H9 (cell line): ENCODE measurements around the gene CDH24. TPM values are rescaled to one million over a fixed set of nuclear protein-coding genes. Genes with fewer than 3 reads are reported as not detected.

ENCODE experiments used
- DNase-seq: peaks from one replicate; pipeline ENCODE4 v3.0.0-alpha.2; 2017
- H2AFZ ChIP-seq: one replicate; pipeline ENCODE4 v1.6.1; 2013; ENCODE audit warnings: mild to moderate bottlenecking, low read length, control low read depth, moderate library complexity
- H2AK5ac ChIP-seq: 2 replicates; pipeline ENCODE4 v1.6.1; 2013; ENCODE audit warnings: low read length, control low read depth, mixed read lengths; ENCODE audit not compliant: insufficient read length
- H2BK120ac ChIP-seq: one replicate; pipeline ENCODE4 v1.6.1; 2013; ENCODE audit warnings: low read depth, mild to moderate bottlenecking, low read length, control low read depth, inconsistent platforms; ENCODE audit not compliant: poor library complexity, severe bottlenecking
- H2BK12ac ChIP-seq: 2 replicates; pipeline ENCODE4 v1.6.1; 2013; ENCODE audit warnings: low read length, control low read depth, mixed read lengths, low read depth; ENCODE audit not compliant: insufficient read length
- H2BK15ac ChIP-seq: 2 replicates; pipeline ENCODE4 v1.6.1; 2013; ENCODE audit warnings: low read depth, low read length, control low read depth
- H2BK20ac ChIP-seq: one replicate; pipeline ENCODE4 v1.6.1; 2013; ENCODE audit warnings: low read depth, mild to moderate bottlenecking, low read length, control low read depth, inconsistent platforms; ENCODE audit not compliant: poor library complexity, severe bottlenecking
- H2BK5ac ChIP-seq: 2 replicates; pipeline ENCODE4 v1.6.1; 2013; ENCODE audit warnings: low read length, control low read depth, mixed read lengths; ENCODE audit not compliant: insufficient read length
- H3K14ac ChIP-seq: 2 replicates; pipeline ENCODE4 v1.6.1; 2013; ENCODE audit warnings: low read length, control low read depth; ENCODE audit not compliant: insufficient read depth
- H3K18ac ChIP-seq: 2 replicates; pipeline ENCODE4 v1.6.1; 2013; ENCODE audit warnings: low read depth, mild to moderate bottlenecking, mixed read lengths, low read length, control low read depth; ENCODE audit not compliant: insufficient read length
- H3K23ac ChIP-seq: 2 replicates; pipeline ENCODE4 v1.6.1; 2013; ENCODE audit warnings: low read length, control low read depth, mixed read lengths, low read depth; ENCODE audit not compliant: insufficient read length
- H3K23me2 ChIP-seq: 2 replicates; pipeline ENCODE4 v1.6.1; 2013; ENCODE audit warnings: low read depth, mild to moderate bottlenecking, mixed read lengths, low read length, control low read depth; ENCODE audit not compliant: insufficient read length, poor library complexity, severe bottlenecking
- H3K27ac ChIP-seq: 2 replicates; pipeline ENCODE4 v1.5.1; 2013; ENCODE audit warnings: low read length, control low read depth, mixed read lengths, low read depth; ENCODE audit not compliant: insufficient read length
- H3K27me3 ChIP-seq: 2 replicates; pipeline ENCODE4 v1.6.1; 2013; ENCODE audit warnings: low read length, control low read depth, inconsistent platforms; ENCODE audit not compliant: insufficient read depth
- H3K4ac ChIP-seq: 2 replicates; pipeline ENCODE4 v1.6.1; 2013; ENCODE audit warnings: low read depth, mild to moderate bottlenecking, control low read depth, inconsistent platforms, low read length, moderate library complexity
- H3K4me1 ChIP-seq: 2 replicates; pipeline ENCODE4 v1.6.1; 2013; ENCODE audit warnings: low read length, control low read depth, inconsistent platforms; ENCODE audit not compliant: insufficient read depth
- H3K4me2 ChIP-seq: 2 replicates; pipeline ENCODE4 v1.6.1; 2013; ENCODE audit warnings: low read length, control low read depth, mixed read lengths; ENCODE audit not compliant: insufficient read length, insufficient read depth
- H3K56ac ChIP-seq: 2 replicates; pipeline ENCODE4 v1.6.1; 2013; ENCODE audit warnings: low read depth, mild to moderate bottlenecking, mixed read lengths, low read length, control low read depth; ENCODE audit not compliant: insufficient read length
- H3K79me1 ChIP-seq: 2 replicates; pipeline ENCODE4 v1.6.1; 2013; ENCODE audit warnings: low read depth, mild to moderate bottlenecking, moderate library complexity, low read length, control low read depth, inconsistent platforms; ENCODE audit not compliant: insufficient read depth, poor library complexity, severe bottlenecking
- H3K79me2 ChIP-seq: 2 replicates; pipeline ENCODE4 v1.6.1; 2013; ENCODE audit warnings: low read length, control low read depth, inconsistent platforms; ENCODE audit not compliant: insufficient read depth
- H3K9ac ChIP-seq: 2 replicates; pipeline ENCODE4 v1.6.1; 2013; ENCODE audit warnings: low read length, control low read depth, mixed read lengths; ENCODE audit not compliant: insufficient read length; ENCODE audit errors: extremely low read depth
- H3K9me3 ChIP-seq: one replicate; pipeline ENCODE4 v1.6.1; 2013; ENCODE audit warnings: low read depth, low read length, inconsistent platforms; ENCODE audit not compliant: control insufficient read depth
- H3T11ph ChIP-seq: one replicate; pipeline ENCODE4 v1.6.1; 2013; ENCODE audit warnings: mild to moderate bottlenecking, low read length, control low read depth, inconsistent platforms
- H4K20me1 ChIP-seq: one replicate; pipeline ENCODE4 v1.6.1; 2013; ENCODE audit not compliant: control insufficient read depth, insufficient read length, insufficient read depth
- H4K5ac ChIP-seq: 2 replicates; pipeline ENCODE4 v1.6.1; 2013; ENCODE audit warnings: low read depth, mild to moderate bottlenecking, mixed read lengths, low read length, control low read depth; ENCODE audit not compliant: insufficient read length
- H4K8ac ChIP-seq: replicated peaks from 2 replicates; pipeline ENCODE4 v1.6.1; 2013; ENCODE audit warnings: low read length, control low read depth, mixed read lengths, low read depth; ENCODE audit not compliant: insufficient read length
- H4K91ac ChIP-seq: 2 replicates; pipeline ENCODE4 v1.6.1; 2013; ENCODE audit warnings: low read depth, mild to moderate bottlenecking, moderate library complexity, mixed read lengths, low read length, control low read depth; ENCODE audit not compliant: insufficient read length
- H3K27ac Mint-ChIP-seq, 3 experiments: 2 replicates in 2 of 3; 3 replicates in 1 of 3; pipeline ENCODE4 v1.8.0; 2020 to 2021; ENCODE audit warnings: mixed read lengths in 3 of 3, mild to moderate bottlenecking in 1 of 3, moderate library complexity in 1 of 3
- H3K27me3 Mint-ChIP-seq: 2 replicates; pipeline ENCODE4 v1.8.0; 2021; ENCODE audit warnings: low read depth, mild to moderate bottlenecking, moderate library complexity, mixed read lengths
- H3K36me3 Mint-ChIP-seq, 3 experiments: 2 replicates in 2 of 3; 3 replicates in 1 of 3; pipeline ENCODE4 v1.8.0; 2020 to 2021; ENCODE audit warnings: low read depth in 3 of 3, mixed read lengths in 3 of 3; ENCODE audit not compliant: insufficient read depth in 1 of 3
- H3K4me1 Mint-ChIP-seq, 2 experiments: 2 replicates each; pipeline ENCODE4 v1.8.0; 2020; ENCODE audit warnings: mixed read lengths in 2 of 2
- H3K4me3 Mint-ChIP-seq, 2 experiments: 2 replicates in 1 of 2; 3 replicates in 1 of 2; pipeline ENCODE4 v1.8.0; 2020 to 2021; ENCODE audit warnings: mild to moderate bottlenecking in 2 of 2, mixed read lengths in 2 of 2, moderate library complexity in 1 of 2
- H3K9me3 Mint-ChIP-seq, 2 experiments: 2 replicates in 1 of 2; 3 replicates in 1 of 2; pipeline ENCODE4 v1.8.0; 2020; ENCODE audit warnings: mild to moderate bottlenecking in 2 of 2, mixed read lengths in 2 of 2, moderate library complexity in 1 of 2
- WGBS: extraction: QIAGEN DNeasy Blood & Tissue Kit; methylation state at CpG from one replicate; pipeline ENCODE4 v1.1.7; 2013; ENCODE audit warnings: missing lambda C conversion rate, low lambda C conversion rate, mixed read lengths; ENCODE audit not compliant: insufficient read length; ENCODE audit errors: extremely low coverage; 5-methylcytosine and 5-hydroxymethylcytosine counted together
- total RNA-seq: library from RNA; stranded (reverse); gene quantifications from 2 replicates; pipeline ENCODE4 v1.2.1, GENCODE V29; 2021
- TF ChIP-seq, protein P1 (sequence below): fragments of 200-600 bp; sonication (generic); conservative IDR thresholded peaks from 3 replicates; pipeline ENCODE4 v1.8.0; 2021; ENCODE audit warnings: antibody characterized with exemption, mild to moderate bottlenecking

CDH24 gene
- total RNA-seq, 1 experiment from 2014 or later = 16.7 TPM

DNA sequence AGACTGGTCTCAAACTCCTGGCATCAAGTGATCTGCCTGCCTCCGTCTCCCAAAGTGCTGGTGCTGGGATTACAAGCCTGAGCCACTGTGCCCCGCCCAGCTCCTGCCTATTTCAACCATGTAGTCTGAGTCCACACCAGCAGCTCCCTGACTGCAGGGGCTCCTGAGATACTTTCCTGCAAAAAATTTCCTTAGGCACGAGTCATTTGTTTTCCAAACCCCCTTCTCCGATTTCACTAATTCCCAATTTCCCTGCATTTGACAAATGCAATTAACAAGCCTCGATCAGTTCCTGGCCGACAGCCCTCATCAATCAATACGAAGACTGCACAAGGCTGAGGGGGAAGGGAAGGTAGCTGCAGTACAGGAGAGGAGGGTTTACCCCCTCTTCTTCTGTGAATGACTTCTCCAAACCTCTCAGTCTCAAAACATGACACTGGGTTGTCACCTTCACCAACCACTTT lies 32.7 kb downstream of the CDH24 start:
- Histone ChIP-seq H2BK12ac (no peak overlapping the region), H2AK5ac (no peak overlapping the region), H3T11ph (no peak overlapping the region), H4K8ac (no peak overlapping the region), H3K4me1 (no peaks in the 10 kb centered on the region), H2BK20ac (no peak overlapping the region), H3K23ac (no peak overlapping the region), H4K5ac (no peak overlapping the region), H3K27me3 (no peaks in the 10 kb centered on the region), H2AFZ (no peak overlapping the region), H3K9ac (no peak overlapping the region), H2BK15ac (no peak overlapping the region), H3K56ac (no peak overlapping the region), H3K9me3 (no peaks in the 10 kb centered on the region), H3K14ac (no peak overlapping the region), H3K27ac (no peak overlapping the region), H3K4ac (no peak overlapping the region), H3K79me2 (no peaks in the 10 kb centered on the region), H3K4me2 (no peak overlapping the region), H2BK5ac (no peak overlapping the region), H2BK120ac (no peak overlapping the region), H3K79me1 (no peaks in the 10 kb centered on the region), H3K23me2 (no peaks in the 10 kb centered on the region), H3K18ac (no peak overlapping the region), H4K91ac (no peak overlapping the region), H4K20me1 (no peaks in the 10 kb centered on the region)
- no peak overlapping the region for H3K4me3 Mint-ChIP-seq
- WGBS = 100% methylated on average over 1 of the region's 7 CpGs
- H3K36me3 Mint-ChIP-seq = peaks cover 29 to 41% (median 41%) of the 10 kb centered on the region in 3 experiments
- H3K4me1 Mint-ChIP-seq = peaks cover 33 to 37% of the 10 kb centered on the region in 2 experiments
- no peaks in the 10 kb centered on the region for H3K9me3 Mint-ChIP-seq
- DNase-seq = no peak
- TF ChIP-seq, protein P1, sequence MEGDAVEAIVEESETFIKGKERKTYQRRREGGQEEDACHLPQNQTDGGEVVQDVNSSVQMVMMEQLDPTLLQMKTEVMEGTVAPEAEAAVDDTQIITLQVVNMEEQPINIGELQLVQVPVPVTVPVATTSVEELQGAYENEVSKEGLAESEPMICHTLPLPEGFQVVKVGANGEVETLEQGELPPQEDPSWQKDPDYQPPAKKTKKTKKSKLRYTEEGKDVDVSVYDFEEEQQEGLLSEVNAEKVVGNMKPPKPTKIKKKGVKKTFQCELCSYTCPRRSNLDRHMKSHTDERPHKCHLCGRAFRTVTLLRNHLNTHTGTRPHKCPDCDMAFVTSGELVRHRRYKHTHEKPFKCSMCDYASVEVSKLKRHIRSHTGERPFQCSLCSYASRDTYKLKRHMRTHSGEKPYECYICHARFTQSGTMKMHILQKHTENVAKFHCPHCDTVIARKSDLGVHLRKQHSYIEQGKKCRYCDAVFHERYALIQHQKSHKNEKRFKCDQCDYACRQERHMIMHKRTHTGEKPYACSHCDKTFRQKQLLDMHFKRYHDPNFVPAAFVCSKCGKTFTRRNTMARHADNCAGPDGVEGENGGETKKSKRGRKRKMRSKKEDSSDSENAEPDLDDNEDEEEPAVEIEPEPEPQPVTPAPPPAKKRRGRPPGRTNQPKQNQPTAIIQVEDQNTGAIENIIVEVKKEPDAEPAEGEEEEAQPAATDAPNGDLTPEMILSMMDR = no peak
- peak overlapping the region in 2 of 3 experiments; percentile 5 to 56; a peak in 4 of 7 replicates for H3K27ac Mint-ChIP-seq
- no peaks in the 10 kb centered on the region for H3K27me3 Mint-ChIP-seq
